ENCODE results near the gene FES. TPM values are rescaled to one million over a fixed set of nuclear protein-coding genes. Genes with fewer than 3 reads are reported as not detected.

Gene FES
- total and polyA plus RNA-seq, 2 of the 13 experiments (the other 11 are each of a cell fraction or from before 2014, with no cell fraction given): 4.0 to 9.5 TPM

DNA sequence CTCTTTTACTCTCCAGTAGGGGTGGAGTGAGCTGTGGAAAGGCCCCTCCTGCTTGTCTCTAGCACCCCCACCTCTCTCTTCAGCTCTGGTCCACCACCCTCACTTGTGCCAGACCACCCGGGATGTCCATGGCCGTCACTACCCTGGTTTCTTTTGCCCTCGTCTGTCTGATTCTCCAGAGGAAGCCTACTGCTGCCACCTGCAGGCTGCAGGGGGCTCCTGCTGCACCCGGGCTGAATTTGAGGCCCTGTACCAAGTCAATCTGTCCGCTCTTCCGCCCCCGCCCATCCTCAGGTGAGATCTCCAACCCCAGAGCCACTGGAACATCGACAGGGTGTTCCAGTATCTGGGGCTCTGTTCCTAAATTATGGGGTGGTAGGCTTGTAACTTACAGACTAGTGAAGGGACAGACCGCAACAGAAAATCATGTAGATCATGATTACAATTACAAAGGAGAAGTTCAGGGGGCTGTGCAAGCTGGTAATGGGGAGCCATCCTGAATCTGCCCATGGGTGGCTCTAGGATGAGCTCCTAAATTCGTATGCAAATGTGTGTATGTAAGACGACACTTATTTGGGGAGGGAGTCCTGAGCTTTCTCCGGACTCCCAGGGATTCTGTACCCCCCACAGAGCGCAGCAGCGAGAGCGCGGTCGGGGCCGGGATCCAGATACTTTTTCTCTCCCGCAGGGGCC, 50.1 kb downstream of the FES start (continued):
- TF ChIP-seq, protein P1, sequence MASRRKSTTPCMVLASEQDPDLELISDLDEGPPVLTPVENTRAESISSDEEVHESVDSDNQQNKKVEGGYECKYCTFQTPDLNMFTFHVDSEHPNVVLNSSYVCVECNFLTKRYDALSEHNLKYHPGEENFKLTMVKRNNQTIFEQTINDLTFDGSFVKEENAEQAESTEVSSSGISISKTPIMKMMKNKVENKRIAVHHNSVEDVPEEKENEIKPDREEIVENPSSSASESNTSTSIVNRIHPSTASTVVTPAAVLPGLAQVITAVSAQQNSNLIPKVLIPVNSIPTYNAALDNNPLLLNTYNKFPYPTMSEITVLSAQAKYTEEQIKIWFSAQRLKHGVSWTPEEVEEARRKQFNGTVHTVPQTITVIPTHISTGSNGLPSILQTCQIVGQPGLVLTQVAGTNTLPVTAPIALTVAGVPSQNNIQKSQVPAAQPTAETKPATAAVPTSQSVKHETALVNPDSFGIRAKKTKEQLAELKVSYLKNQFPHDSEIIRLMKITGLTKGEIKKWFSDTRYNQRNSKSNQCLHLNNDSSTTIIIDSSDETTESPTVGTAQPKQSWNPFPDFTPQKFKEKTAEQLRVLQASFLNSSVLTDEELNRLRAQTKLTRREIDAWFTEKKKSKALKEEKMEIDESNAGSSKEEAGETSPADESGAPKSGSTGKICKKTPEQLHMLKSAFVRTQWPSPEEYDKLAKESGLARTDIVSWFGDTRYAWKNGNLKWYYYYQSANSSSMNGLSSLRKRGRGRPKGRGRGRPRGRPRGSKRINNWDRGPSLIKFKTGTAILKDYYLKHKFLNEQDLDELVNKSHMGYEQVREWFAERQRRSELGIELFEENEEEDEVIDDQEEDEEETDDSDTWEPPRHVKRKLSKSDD (CRISPR knock-in tag; IDR thresholded peaks at IDR 0.05; ENCODE audit: low read depth): no peak
- TF ChIP-seq ZNF556 (CRISPR knock-in tag; IDR thresholded peaks at IDR 0.05; ENCODE audit: borderline replicate concordance): no peak
- TF ChIP-seq, protein P2, sequence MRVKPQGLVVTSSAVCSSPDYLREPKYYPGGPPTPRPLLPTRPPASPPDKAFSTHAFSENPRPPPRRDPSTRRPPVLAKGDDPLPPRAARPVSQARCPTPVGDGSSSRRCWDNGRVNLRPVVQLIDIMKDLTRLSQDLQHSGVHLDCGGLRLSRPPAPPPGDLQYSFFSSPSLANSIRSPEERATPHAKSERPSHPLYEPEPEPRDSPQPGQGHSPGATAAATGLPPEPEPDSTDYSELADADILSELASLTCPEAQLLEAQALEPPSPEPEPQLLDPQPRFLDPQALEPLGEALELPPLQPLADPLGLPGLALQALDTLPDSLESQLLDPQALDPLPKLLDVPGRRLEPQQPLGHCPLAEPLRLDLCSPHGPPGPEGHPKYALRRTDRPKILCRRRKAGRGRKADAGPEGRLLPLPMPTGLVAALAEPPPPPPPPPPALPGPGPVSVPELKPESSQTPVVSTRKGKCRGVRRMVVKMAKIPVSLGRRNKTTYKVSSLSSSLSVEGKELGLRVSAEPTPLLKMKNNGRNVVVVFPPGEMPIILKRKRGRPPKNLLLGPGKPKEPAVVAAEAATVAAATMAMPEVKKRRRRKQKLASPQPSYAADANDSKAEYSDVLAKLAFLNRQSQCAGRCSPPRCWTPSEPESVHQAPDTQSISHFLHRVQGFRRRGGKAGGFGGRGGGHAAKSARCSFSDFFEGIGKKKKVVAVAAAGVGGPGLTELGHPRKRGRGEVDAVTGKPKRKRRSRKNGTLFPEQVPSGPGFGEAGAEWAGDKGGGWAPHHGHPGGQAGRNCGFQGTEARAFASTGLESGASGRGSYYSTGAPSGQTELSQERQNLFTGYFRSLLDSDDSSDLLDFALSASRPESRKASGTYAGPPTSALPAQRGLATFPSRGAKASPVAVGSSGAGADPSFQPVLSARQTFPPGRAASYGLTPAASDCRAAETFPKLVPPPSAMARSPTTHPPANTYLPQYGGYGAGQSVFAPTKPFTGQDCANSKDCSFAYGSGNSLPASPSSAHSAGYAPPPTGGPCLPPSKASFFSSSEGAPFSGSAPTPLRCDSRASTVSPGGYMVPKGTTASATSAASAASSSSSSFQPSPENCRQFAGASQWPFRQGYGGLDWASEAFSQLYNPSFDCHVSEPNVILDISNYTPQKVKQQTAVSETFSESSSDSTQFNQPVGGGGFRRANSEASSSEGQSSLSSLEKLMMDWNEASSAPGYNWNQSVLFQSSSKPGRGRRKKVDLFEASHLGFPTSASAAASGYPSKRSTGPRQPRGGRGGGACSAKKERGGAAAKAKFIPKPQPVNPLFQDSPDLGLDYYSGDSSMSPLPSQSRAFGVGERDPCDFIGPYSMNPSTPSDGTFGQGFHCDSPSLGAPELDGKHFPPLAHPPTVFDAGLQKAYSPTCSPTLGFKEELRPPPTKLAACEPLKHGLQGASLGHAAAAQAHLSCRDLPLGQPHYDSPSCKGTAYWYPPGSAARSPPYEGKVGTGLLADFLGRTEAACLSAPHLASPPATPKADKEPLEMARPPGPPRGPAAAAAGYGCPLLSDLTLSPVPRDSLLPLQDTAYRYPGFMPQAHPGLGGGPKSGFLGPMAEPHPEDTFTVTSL (CRISPR knock-in tag; IDR thresholded peaks at IDR 0.05; ENCODE audit: borderline replicate concordance): no peak
- no peak for TF ChIP-seq ZMYM2 (CRISPR knock-in tag; IDR thresholded peaks at IDR 0.05)
- TF ChIP-seq WIZ (CRISPR knock-in tag; IDR thresholded peaks at IDR 0.05): no peak
- TF ChIP-seq, protein P3, sequence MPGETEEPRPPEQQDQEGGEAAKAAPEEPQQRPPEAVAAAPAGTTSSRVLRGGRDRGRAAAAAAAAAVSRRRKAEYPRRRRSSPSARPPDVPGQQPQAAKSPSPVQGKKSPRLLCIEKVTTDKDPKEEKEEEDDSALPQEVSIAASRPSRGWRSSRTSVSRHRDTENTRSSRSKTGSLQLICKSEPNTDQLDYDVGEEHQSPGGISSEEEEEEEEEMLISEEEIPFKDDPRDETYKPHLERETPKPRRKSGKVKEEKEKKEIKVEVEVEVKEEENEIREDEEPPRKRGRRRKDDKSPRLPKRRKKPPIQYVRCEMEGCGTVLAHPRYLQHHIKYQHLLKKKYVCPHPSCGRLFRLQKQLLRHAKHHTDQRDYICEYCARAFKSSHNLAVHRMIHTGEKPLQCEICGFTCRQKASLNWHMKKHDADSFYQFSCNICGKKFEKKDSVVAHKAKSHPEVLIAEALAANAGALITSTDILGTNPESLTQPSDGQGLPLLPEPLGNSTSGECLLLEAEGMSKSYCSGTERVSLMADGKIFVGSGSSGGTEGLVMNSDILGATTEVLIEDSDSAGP (CRISPR knock-in tag; IDR thresholded peaks at IDR 0.05; ENCODE audit: borderline replicate concordance): peak; percentile 8; the same call in 1 of the 2 replicates
- no peak for TF ChIP-seq GABPA (IDR thresholded peaks at IDR 0.05; ENCODE audit: low read depth, low read length)
- no peak; the same call in 1 of the 2 replicates for TF ChIP-seq GABPA (CRISPR knock-in tag; IDR thresholded peaks at IDR 0.05; ENCODE audit: low read depth)
- no peak for TF ChIP-seq ZNF652 (CRISPR knock-in tag; IDR thresholded peaks at IDR 0.05; ENCODE audit: borderline replicate concordance, low read depth)
- 0 out of 2 replicates have a peak, but pooled peaks have one; percentile 40 for TF ChIP-seq ZNF33A (CRISPR knock-in tag; IDR thresholded peaks at IDR 0.05; ENCODE audit: borderline replicate concordance)
- no peak for TF ChIP-seq ATF7 (IDR thresholded peaks at IDR 0.05)
- TF ChIP-seq ATF7 (CRISPR knock-in tag; IDR thresholded peaks at IDR 0.05): no peak
- TF ChIP-seq ZNF883 (CRISPR knock-in tag; IDR thresholded peaks at IDR 0.05; ENCODE audit: not compliant biosample characterization): peak; percentile 56
- no peak for TF ChIP-seq PLRG1 (conservative IDR thresholded peaks at IDR 0.05)
- TF ChIP-seq EZH2 (conservative IDR thresholded peaks at IDR 0.05; ENCODE audit: low read depth, low read length): no peak
- TF ChIP-seq ZNF468 (CRISPR knock-in tag; IDR thresholded peaks at IDR 0.05): no peak
- TF ChIP-seq ZFYVE20 (CRISPR knock-in tag; IDR thresholded peaks at IDR 0.05; ENCODE audit: borderline replicate concordance, low read depth): no peak
- TF ChIP-seq MZF1 (CRISPR knock-in tag; IDR thresholded peaks at IDR 0.05; ENCODE audit: borderline replicate concordance): no peak
- no peak for TF ChIP-seq IKZF4 (CRISPR knock-in tag; IDR thresholded peaks at IDR 0.05; ENCODE audit: borderline replicate concordance, low read depth, not compliant biosample characterization)
- TF ChIP-seq FLYWCH1 (CRISPR knock-in tag; IDR thresholded peaks at IDR 0.05): no peak

All from HepG2 (cell line).